MCF 10A (cell line): ENCODE results near the gene PAWR. TPM values are rescaled to one million over a fixed set of nuclear protein-coding genes. Genes with fewer than 3 reads are reported as not detected.

Source experiments
- BruUV-seq: library from RNA; stranded (reverse); fragments of 400-500 nt; replicated peaks from 2 replicates; lab custom pipeline; 2021; lab: Mats Ljungman, UMichigan
- CTCF ChIA-PET: fragments of 300-600 bp; sonication (Branson Sonifier 250); formaldehyde crosslinking; extraction: SDS; loops from one replicate; lab custom pipeline; 2021; ENCODE audit warnings: antibody characterized with exemption, inconsistent platforms; lab: Yijun Ruan, JAX
- POLR2A ChIA-PET: fragments of 300-600, 350-650 bp; sonication (Branson Sonifier 250); formaldehyde crosslinking; extraction: SDS; loops from one replicate; lab custom pipeline; 2020; ENCODE audit warnings: antibody characterized with exemption, inconsistent platforms; lab: Yijun Ruan, JAX
- DNase-seq: peaks from one replicate; pipeline ENCODE4 v3.0.0-alpha.2; 2018; ENCODE audit not compliant: unreplicated experiment
- H3K27ac Mint-ChIP-seq: one replicate; pipeline ENCODE4 v1.8.0; 2022; ENCODE audit warnings: mild to moderate bottlenecking, low read depth, mixed read lengths; ENCODE audit not compliant: unreplicated experiment
- H3K27me3 Mint-ChIP-seq: one replicate; pipeline ENCODE4 v1.8.0; 2022; ENCODE audit warnings: mixed read lengths; ENCODE audit not compliant: insufficient read depth, unreplicated experiment
- H3K36me3 Mint-ChIP-seq: one replicate; pipeline ENCODE4 v1.8.0; 2022; ENCODE audit warnings: mild to moderate bottlenecking, moderate library complexity, mixed read lengths; ENCODE audit not compliant: insufficient read depth, unreplicated experiment
- H3K4me1 Mint-ChIP-seq: one replicate; pipeline ENCODE4 v1.8.0; 2022; ENCODE audit warnings: mixed read lengths; ENCODE audit not compliant: insufficient read depth, unreplicated experiment
- H3K4me3 Mint-ChIP-seq: one replicate; pipeline ENCODE4 v1.8.0; 2022; ENCODE audit warnings: mild to moderate bottlenecking, moderate library complexity, mixed read lengths; ENCODE audit not compliant: unreplicated experiment
- H3K9me3 Mint-ChIP-seq: one replicate; pipeline ENCODE4 v1.8.0; 2022; ENCODE audit warnings: mixed read lengths; ENCODE audit not compliant: unreplicated experiment
- CTCF ChIP-seq: fragments of 200-600 bp; IDR thresholded peaks from one replicate; pipeline ENCODE4 v1.8.0; 2022; ENCODE audit warnings: antibody characterized with exemption, mild to moderate bottlenecking; ENCODE audit not compliant: unreplicated experiment
- intact Hi-C: fragments of 100-400 bp; cut with micrococcal nuclease; formaldehyde crosslinking; loops from 2 replicates; pipeline ENCODE4 v1.14.1; 2022
- total RNA-seq: library from RNA; stranded (reverse); gene quantifications from 2 replicates; pipeline ENCODE4 v1.2.3, GENCODE V29; 2022

Gene PAWR
- total RNA-seq, 1 experiment from 2014 or later: 330 TPM

- peaks cover 20% of the 10 kb centered on the region for H3K4me1 Mint-ChIP-seq
- POLR2A ChIA-PET: interaction anchor here (0.7 to 1.5 kb wide), 3 partner anchors 11 to 30 kb away, joined by 3 to 4 read pairs (median 3); no protein-coding TSS in a partner anchor
These were observed 32.5 kb downstream of the PAWR start for GRCh38 chr12:79658221-79658620.

GRCh38 chr12:79657136-79657535 lies 33.6 kb downstream of the PAWR start:
- CTCF ChIA-PET: interaction anchor here (0.6 to 1.0 kb wide), 2 partner anchors 32 to 76 kb away, joined by 3 read pairs; no protein-coding TSS in a partner anchor
- Mint-ChIP-seq H3K36me3 (peaks cover 7% of the 10 kb centered on the region), H3K4me1 (peaks cover 15% of the 10 kb centered on the region), H3K9me3 (peaks cover 5% of the 10 kb centered on the region), H3K27ac (no peak overlapping the region), H3K4me3 (no peak overlapping the region), H3K27me3 (no peaks in the 10 kb centered on the region)
- no peak for TF ChIP-seq CTCF
- no peak for DNase-seq
- intact Hi-C loops: no loop called here
- POLR2A ChIA-PET: interaction anchor here (0.9 to 1.5 kb wide), 2 partner anchors 11 to 33 kb away, joined by 3 to 4 read pairs; no protein-coding TSS in a partner anchor
- BruUV-seq: no TSS peak

More at GRCh38 chr12:79658221-79658620, 32.5 kb downstream of the PAWR start:
- Mint-ChIP-seq H3K4me3 (no peak overlapping the region), H3K27me3 (no peaks in the 10 kb centered on the region), H3K27ac (no peak overlapping the region), H3K36me3 (peaks cover 7% of the 10 kb centered on the region), H3K9me3 (peaks cover 5% of the 10 kb centered on the region)
- no peak for DNase-seq
- TF ChIP-seq CTCF: no peak
- no TSS peak for BruUV-seq
- CTCF ChIA-PET: interaction anchor here (0.5 kb wide), 1 partner anchor 62 kb away, joined by 5 read pairs; no protein-coding TSS in a partner anchor
- intact Hi-C loops: no loop called here

DNA sequence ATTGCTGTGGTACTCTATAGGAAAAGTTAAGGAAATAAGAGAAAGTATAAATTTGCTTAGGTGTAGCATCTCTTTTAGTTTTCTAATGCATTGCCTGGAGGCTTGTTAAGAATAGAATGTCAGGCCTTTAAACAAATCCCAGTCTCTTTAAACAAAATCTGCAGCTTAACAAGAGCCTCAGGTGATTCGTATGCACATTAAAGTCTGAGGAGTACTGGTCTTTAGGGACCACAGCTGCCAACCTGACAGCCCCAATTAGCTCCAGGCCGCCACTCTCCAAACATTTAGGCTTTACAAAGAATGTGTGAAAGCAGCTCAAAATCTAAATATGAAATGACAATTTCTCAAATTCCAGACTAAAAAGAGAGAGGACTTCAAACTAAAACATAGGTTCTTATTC lies 35.7 kb downstream of the PAWR start:
- BruUV-seq: no TSS peak
- intact Hi-C loops: no loop called here
- CTCF ChIA-PET: interaction anchor here (0.6 to 1.0 kb wide), 4 partner anchors 10 to 83 kb away, joined by 3 read pairs; no protein-coding TSS in a partner anchor
- Mint-ChIP-seq H3K4me1 (peaks cover 11% of the 10 kb centered on the region), H3K4me3 (no peak overlapping the region), H3K27me3 (no peaks in the 10 kb centered on the region), H3K27ac (no peak overlapping the region), H3K36me3 (peaks cover 7% of the 10 kb centered on the region), H3K9me3 (peaks cover 5% of the 10 kb centered on the region)
- no peak for DNase-seq
- POLR2A ChIA-PET: interaction anchor here (0.7 to 1.7 kb wide), 6 partner anchors 10 to 33 kb away, joined by 3 to 5 read pairs (median 4); no protein-coding TSS in a partner anchor
- no peak for TF ChIP-seq CTCF

DNA sequence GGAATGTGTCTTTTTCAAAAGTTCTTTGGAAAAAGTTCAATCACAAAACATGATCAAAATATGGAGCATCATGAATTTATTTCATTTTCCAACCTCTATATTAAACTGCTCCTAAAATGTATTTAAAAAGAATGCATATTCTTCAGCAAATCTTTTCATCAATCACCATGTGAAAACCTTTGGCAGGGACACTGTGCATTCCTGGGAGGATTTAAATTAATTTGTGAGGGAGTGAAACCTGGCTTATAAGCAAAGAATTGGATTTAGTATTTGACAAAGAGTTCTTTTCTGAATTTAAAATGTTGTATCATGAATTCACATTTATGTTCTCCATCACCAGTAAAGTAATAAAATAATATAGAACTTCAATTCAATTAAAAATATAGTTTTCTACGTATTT lies 38.2 kb downstream of the PAWR start:
- ChIA-PET CTCF (interaction anchor here (0.6 kb wide), 1 partner anchor 74 kb away, joined by 5 read pairs; no protein-coding TSS in a partner anchor), POLR2A (interaction anchor here (1.0 to 1.6 kb wide), 3 partner anchors 11 to 40 kb away, joined by 3 to 6 read pairs (median 4); no protein-coding TSS in a partner anchor)
- H3K4me3 Mint-ChIP-seq: no peak overlapping the region
- intact Hi-C loops: no loop called here
- no TSS peak for BruUV-seq
- H3K4me1 Mint-ChIP-seq: peaks cover 9% of the 10 kb centered on the region
- no peak for DNase-seq
- H3K27me3 Mint-ChIP-seq: no peaks in the 10 kb centered on the region
- TF ChIP-seq CTCF: no peak
- peaks cover 7% of the 10 kb centered on the region for H3K36me3 Mint-ChIP-seq
- no peak overlapping the region for H3K27ac Mint-ChIP-seq
- peaks cover 5% of the 10 kb centered on the region for H3K9me3 Mint-ChIP-seq
